Cerebellar nuclear complex (tissue), 1 donor: ENCODE data around the gene POLE2.
"Not testable (repeated sequence)": the region's sequence is repeated elsewhere in the genome, so short reads cannot be mapped to it uniquely, and the experiment has no call there.

Experiments used
- DNase-seq, 2 experiments: peaks; one replicate each; lab custom pipeline; 2025; lab: John Stamatoyannopoulos, UW

The POLE2 gene

GRCh38 chr14:49687942-49688700 is at the start of gene POLE2:
Gene POLE2, minus strand, starts transcription at chr14:49688214. Its CDS starts 11 bp downstream, at chr14:49688203.
- DNase-seq, result peak in 1 of 2 experiments; percentile 13

- not testable (repeated sequence) for DNase-seq
Observed at GRCh38 chr14:49735669-49736068, 47.7 kb upstream of the POLE2 start.

- no peak for DNase-seq
Observed at GRCh38 chr14:49733836-49734235, 45.8 kb upstream of the POLE2 start.

GRCh38 chr14:49732896-49733295 is 44.9 kb upstream of the POLE2 start:
- DNase-seq, result no peak

GRCh38 chr14:49727171-49727570 is 39.2 kb upstream of the POLE2 start:
- no peak for DNase-seq

GRCh38 chr14:49721733-49722435 is 33.9 kb upstream of the POLE2 start:
- not testable (repeated sequence) for DNase-seq

- DNase-seq, result no peak
Observed at GRCh38 chr14:49720744-49721143, 32.7 kb upstream of the POLE2 start.

- DNase-seq, result not testable (repeated sequence)
Observed at GRCh38 chr14:49710993-49711392, 23.0 kb upstream of the POLE2 start.

- not testable (repeated sequence) for DNase-seq
Observed at GRCh38 chr14:49704471-49704870, 16.5 kb upstream of the POLE2 start.

GRCh38 chr14:49703965-49704364 is 16.0 kb upstream of the POLE2 start:
- DNase-seq, result no peak

GRCh38 chr14:49702725-49703124 is 14.7 kb upstream of the POLE2 start:
- no peak for DNase-seq

GRCh38 chr14:49693735-49694124 is 5.7 kb upstream of the POLE2 start:
- not testable (repeated sequence) for DNase-seq

GRCh38 chr14:49692811-49693734 is 5.1 kb upstream of the POLE2 start, which contains the start of gene KLHDC1:
Gene KLHDC1, plus strand, starts transcription at chr14:49693120. Its CDS starts 75 bp downstream, at chr14:49693195.
- DNase-seq, result peak in 1 of 2 experiments; percentile 73

- DNase-seq, result no peak
Observed at GRCh38 chr14:49692193-49692757, 4.3 kb upstream of the POLE2 start.

- DNase-seq, result no peak
Observed at GRCh38 chr14:49691031-49691430, 3.0 kb upstream of the POLE2 start.

GRCh38 chr14:49688701-49689030 is 652 bp upstream of the POLE2 start:
- no peak for DNase-seq

- DNase-seq, result no peak
Observed at GRCh38 chr14:49686425-49686824, 1.6 kb downstream of the POLE2 start.

- DNase-seq, result no peak
Observed at GRCh38 chr14:49679271-49679670, 8.7 kb downstream of the POLE2 start.

- DNase-seq, result no peak
Observed at GRCh38 chr14:49677643-49678042, 10.4 kb downstream of the POLE2 start.

- DNase-seq, result no peak
Observed at GRCh38 chr14:49673586-49673985, 14.4 kb downstream of the POLE2 start.

GRCh38 chr14:49670475-49670874 is 17.5 kb downstream of the POLE2 start:
- no peak for DNase-seq
